Measurements from ENCODE around the gene SPATA22.

- no peak for TF ChIP-seq CTCF (optimal IDR thresholded peaks at IDR 0.05 in 1 of 3, IDR thresholded peaks at IDR 0.05 in 1 of 3, conservative IDR thresholded peaks at IDR 0.05 in 1 of 3; ENCODE audit: extremely low read depth in 1 of 3, insufficient read depth in 2 of 3, low read length in 3 of 3)
- no peak for TF ChIP-seq EZH2 (IDR thresholded peaks at IDR 0.05; ENCODE audit: low read length)
These were observed 36.2 kb upstream of the SPATA22 start for GRCh38 chr17:3507869-3508268.

All from keratinocyte (primary cell).